GM19025 (cell line): ENCODE data around the gene ABCC9.

Source experiments
- ATAC-seq: cut with Tn5 transposase; IDR thresholded peaks from one replicate; pipeline ENCODE4 v1.9.1; 2021; ENCODE audit warnings: mild to moderate bottlenecking, low read depth, moderate library complexity; ENCODE audit not compliant: unreplicated experiment

The ABCC9 gene

DNA sequence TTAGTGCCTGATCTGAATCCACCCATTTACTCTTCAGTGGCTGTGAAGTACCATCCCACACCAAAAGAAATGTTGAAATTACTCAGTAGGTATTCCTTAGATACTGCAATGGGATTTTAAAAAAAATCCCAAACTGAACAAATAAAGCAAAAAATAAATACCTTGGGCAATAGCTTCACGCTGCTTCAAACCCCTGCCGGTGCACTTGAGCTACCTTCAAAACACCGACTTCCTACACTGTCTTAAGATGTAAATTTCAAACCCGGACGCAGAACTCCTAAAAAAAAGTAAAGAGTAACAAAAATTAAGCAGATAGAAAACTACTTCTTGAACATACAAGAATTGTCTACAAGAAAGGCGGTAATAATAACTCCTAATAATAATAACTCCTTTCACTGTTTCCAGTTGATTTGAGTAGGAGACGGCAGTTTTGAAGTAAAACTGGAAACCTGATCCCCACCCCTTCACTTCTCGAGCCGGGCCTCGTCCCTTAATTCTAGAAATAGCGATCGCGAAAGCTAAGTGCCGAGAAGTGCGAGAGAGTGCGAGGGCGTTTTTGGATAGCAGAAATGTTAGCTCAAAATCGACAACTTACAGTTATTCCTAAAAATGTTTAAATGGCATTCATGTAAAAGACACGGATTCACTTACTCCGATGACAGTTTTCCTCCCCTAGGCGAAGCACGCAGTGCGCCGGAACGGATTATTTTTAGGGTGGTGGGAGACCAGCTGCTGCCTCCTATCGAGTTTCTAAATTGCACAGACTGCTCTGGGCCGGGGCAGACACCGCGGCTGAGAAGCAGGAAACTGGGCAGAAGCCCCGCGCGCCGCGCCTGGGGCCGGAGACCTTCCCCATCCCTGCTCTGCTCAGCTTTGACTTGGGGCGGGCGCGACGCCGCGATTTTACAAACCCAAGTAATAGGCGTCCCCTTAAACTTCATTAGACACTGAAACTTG lies at the start of gene ABCC9:
ABCC9 (minus strand) TSS at position 878 of the 957 bp plus-strand sequence. CDS start 4,752 bp downstream, outside the sequence.
- ATAC-seq = peak; percentile 38

DNA sequence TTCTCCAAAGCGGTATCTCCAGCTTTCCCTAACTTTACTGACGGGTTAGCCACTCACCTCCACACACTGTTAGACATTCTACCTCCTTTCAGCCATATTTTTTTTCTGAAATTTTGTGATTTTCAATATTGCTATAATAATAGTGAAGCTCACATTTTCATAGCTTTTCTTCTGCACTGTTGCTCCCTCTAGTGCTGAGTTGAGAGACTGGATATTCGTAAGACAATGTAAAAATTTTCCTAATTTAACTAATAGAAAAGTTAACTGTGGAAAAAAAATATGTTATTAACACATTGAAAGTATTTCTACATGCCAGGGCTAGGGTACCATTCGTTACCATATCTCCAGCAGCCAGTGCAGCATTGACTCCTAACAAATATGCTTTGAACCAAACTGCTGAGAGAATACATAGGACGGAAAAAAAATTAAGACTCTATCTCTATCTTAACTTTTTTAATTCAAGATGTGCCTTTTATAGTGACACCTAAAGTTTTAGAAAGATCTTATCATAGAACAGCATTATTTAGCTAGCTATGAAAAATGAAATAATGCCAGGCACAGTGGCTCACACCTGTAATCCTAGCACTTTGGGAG lies 48.7 kb upstream of the ABCC9 start:
- ATAC-seq = no peak

DNA sequence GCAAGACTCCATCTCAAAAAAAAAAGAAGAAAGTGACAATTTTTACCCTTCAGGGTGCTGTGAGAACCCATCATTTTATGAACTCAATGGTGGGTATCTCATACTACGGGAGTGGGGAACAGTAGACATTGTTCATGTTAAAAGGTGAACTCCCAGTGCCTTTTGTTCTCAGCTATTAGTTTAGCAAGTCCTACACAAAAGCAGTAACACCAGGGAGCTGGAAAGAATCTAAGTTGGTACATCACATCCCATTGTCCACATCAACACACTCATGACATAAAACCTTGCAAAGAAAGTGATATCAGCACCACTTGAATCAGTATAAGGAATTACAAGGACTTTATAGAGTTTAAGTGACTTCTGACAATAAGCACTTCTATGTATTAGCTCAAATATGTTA lies 47.4 kb upstream of the ABCC9 start:
- no peak for ATAC-seq

DNA sequence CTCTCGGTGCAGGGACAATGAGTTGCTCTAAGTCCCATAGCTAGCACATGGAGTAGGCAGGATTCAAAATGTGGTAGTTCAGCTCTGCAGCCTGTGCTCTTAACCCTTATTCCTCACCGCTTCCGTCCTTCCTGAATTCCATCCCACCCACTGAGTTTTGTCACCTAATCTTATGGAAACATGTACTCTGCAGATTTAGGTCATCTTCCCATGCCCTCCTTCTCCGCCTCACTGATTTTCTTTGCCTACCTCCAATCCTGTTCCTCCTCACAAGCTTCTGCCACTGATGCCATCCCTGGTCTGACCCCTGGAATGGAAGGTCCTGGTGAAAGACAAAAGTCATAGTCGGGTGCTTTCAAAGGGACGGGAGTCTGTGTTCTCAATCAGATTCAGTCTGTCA lies 46.5 kb upstream of the ABCC9 start:
- no peak for ATAC-seq

DNA sequence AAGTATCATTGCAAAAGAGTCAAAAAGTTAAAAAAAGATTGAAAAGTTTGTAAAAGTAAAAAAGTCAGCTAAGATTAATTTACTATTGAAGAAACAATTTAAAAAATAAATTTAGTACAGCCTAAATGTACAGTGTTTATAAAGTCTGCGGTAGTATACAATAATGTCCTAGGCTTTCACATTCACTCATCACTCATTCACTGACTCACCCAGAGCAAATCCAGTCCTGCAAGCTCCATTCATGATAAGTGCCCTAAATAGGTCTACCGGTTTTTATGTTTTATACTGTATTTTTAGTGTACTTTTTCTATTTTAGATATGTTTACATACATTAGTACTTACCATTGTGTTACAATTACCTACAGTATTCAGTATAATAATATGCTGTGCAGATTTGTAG lies 43.9 kb upstream of the ABCC9 start:
- ATAC-seq = no peak

DNA sequence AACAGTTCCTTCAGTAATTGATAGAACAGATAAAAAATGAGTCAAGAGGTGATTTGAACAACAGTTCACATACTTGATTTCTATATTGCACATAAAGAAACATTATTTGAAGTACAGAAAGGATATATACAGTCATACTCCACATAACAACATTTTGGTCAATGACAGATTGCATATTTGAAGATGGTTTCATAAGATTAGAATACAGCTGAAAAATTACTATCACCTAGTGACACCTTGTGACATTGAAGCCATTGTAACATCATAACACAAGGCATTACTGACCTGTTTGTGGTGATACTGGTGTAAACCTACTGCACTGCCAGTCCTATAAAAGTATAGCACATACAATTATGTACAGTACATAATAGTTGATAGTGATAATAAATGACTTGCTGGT lies 43.1 kb upstream of the ABCC9 start:
- no peak for ATAC-seq

DNA sequence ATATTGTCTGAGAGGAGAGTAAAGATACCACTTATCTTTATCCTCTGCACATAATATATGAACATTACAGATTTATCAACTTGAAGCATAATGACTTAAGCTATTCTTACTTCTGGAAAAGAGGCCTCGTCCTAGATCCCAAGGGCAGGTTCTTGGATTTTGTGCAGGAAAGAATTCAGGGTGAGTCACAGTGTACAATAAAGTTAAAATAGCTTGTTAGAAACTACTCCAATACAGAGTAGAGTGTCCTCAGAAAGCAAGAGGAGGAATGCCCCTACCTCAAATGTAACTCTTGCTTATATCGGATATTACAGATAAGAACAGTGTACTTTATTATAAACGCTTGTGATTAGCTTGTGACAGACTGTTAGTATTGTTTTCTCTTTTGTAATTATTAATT lies 41.9 kb upstream of the ABCC9 start:
- ATAC-seq = no peak

DNA sequence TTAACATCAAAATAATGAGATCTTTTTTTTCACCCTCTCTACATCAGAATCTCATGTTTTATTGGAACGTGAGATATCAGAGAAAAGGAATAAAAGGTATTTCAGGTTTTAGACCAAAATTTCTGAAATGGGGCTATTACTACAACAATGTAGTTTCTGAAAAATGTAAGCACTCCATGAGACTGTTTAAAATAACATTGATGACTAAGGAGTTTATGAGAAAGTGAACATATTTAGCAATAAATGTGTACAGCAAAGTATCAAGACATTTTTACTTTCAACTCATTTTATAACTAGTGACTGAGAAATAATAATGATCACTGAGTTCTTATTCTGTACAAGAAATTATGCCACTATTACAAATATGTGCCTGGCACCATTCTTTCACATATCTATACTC lies 39.3 kb upstream of the ABCC9 start:
- ATAC-seq = no peak

DNA sequence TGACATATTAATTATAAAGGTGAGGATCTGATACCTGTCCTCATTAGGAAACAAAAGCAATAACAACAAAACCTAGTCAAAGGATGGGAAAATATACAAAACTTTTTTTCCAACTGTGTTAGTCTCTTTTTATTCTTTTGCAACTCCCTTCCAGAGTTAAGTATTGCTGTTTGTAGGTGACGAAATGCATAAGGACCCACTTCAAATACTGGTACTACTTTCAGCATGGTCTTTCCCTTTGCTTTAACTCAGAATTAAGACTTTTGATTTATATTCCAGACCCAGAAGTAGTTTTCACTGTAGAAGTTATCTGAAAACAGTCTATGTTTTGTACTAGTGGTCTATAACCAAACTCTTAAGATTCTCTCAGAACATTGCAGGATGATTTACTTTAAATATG lies 34.1 kb upstream of the ABCC9 start:
- no peak for ATAC-seq

DNA sequence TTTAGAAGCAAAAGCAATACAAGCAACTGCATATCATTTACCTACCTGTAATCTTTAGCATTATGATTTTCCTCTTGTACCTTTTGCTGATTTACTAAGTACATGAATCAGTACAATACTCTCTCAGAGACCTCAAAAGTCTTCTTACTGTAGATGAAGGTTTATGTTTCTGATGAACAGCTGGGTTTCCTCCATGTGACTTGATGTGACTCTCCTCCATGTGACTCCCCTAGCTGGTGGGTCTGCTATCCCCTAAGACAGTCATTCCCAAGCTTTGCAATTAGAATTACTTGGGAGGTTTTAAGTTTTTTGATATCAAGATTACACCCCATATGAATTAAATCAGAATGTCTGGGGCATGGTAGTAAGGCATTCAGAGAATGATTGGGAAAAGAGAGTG lies 32.0 kb upstream of the ABCC9 start:
- no peak for ATAC-seq

DNA sequence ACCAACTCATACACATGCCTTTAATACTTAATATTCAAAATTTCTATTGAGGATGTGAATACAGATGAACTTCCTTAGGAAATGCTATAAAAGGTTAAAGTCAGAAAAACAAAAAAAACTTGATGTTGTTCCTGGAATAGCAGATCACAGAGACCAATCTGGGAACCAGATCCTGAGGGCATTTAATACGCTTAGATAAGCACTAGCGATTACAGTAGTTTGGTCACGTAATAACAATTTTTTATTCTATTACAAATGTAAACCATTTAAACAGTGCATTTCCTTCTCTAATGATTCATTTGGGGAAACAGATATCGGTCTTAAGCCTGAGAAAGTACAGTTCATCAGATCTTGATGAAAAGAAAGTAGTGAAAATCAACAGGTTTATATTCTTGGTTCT lies 30.8 kb upstream of the ABCC9 start:
- ATAC-seq = no peak

DNA sequence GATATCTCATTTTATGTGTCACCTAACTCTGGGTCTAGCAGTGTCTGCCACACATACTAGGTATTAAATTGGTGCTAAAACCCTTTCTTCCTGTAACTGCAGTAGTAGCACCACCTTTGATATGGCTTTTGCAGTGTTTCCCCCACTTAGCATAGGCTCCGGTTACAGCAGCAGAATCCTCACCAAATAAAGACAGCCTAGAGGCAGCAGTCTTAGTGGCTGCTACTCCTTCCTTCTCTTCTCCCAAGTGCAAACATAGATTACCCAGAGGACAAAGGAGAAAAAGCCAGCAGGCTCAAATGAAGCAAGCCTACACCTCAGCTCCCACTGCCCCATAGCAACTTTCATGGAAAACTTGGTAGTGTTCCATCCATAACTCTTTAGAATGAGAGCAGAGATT lies 30.1 kb upstream of the ABCC9 start:
- no peak for ATAC-seq

DNA sequence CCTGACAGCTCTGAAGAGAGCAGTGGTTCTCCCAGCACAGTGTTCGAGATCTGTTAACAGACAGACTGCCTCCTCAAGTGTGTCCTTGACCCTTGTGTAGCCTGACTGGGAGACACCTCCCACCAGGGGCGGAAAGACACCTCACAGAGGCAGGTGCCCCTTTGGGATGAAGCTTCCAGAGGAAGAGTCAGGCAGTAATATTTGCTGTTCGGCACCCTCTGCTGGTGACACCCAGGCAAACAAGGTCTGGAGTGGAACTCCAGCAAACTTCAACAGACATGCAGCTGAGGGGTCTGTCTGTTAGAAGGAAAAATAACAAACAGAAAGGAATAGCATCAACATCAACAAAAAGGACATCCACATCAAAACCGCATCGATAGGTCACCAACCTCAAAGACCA lies 21.6 kb upstream of the ABCC9 start:
- no peak for ATAC-seq

DNA sequence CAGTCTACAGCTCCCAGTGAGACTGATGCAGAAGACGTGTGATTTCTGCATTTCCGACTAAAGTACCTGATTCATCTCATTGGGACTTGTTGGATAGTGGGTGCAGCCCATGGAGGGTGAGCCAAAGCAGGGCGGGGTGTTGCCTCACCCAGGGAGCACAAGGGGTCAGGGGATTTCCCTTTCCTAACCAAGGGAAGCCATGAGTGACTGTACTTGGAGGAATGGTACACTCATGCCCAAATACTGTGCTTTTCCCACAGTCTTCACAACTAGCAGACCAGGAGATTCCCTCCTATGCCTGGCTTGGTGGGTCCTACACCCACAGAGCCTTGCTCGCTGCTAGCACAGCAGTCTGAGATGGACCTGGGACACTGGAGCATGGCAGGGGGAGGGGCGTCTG lies 21.0 kb upstream of the ABCC9 start:
- ATAC-seq = no peak

DNA sequence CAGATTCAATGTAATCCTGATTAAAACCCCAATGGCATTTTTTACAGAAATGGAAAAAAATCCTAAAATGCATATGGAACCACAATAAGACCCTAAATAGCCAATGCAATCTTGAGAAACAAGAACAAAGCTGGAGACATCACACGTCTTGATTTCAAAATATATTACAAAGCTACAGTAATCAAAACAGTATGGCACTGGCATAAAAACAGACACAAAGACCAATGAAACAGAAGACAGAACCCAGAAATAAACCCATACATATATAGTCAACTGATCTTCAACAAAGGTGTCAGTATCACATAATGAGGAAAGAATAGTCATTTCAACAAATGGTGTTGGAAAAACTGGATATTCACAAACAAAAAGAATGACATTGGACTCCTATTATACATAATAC lies 9.4 kb upstream of the ABCC9 start:
- no peak for ATAC-seq

DNA sequence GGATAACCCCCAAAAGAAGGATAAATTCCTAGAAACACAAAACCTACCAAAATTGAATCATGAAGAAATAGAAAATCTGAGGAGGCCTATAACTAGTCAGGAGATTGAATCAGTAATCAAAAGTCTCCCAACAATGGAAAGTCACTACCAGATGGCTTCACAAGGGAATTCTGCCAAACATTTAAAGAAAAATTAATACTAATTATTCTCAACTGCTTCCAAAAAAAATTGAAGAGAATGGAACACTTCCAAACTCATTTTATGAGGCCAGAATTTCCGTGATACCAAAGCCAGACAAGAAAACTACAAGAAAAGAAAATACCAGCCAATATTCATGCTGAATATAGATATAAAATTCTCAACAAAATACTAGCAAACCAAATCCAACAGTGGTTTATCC lies 7.8 kb upstream of the ABCC9 start:
- ATAC-seq = no peak

DNA sequence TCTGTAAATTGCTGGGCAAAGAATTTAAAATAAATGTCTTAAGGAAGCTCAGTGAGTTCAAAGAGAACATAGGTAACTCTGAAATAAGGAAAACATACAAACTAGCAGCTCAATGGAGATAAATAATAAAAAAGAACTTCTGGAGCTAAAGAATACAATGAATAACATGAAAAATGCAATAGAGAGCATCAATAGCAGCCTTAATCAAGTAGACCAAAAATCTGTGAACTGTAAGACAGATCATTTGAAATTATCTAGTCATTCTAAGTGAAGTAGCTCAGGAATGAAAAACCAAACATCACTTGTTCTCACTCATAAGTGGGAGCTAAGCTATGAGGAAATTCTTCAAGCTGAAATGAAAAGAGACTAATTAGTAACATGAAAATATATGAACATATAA lies 5.8 kb upstream of the ABCC9 start:
- ATAC-seq = no peak

DNA sequence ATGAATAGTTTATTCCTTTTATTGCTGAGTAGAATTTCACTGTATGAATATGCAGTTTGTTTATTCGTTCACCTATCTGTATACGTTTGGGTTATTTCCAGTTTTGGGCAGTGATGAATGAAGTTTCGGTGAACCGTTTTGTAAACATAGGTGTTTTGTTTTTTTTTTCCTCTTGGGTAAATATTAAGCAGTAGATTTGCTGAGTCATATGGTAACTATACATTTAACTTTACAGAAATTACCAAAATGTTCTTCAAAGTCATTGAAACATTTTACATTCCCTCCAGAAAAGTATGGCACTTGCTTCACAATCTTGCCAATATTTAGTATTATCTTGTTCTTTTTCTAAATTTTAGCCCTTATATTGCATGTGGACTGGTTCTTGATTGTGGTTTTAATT lies 3.8 kb upstream of the ABCC9 start:
- ATAC-seq = no peak

DNA sequence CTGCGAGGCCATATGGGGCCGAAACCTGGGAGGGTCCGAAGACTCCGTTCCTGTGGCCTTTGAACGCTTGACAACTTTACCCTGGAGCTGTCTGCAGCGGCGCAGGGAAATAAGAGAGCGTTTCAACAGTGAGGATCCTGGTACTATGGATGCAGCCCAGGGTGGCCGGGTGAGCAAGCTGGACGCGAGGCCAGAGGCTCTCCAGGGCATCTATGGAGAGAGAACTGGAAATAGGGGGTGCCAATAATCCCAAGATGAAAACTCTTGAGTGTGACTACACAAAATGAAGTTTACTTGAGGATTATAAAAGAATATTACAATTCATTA lies 1.1 kb upstream of the ABCC9 start:
- ATAC-seq = no peak

DNA sequence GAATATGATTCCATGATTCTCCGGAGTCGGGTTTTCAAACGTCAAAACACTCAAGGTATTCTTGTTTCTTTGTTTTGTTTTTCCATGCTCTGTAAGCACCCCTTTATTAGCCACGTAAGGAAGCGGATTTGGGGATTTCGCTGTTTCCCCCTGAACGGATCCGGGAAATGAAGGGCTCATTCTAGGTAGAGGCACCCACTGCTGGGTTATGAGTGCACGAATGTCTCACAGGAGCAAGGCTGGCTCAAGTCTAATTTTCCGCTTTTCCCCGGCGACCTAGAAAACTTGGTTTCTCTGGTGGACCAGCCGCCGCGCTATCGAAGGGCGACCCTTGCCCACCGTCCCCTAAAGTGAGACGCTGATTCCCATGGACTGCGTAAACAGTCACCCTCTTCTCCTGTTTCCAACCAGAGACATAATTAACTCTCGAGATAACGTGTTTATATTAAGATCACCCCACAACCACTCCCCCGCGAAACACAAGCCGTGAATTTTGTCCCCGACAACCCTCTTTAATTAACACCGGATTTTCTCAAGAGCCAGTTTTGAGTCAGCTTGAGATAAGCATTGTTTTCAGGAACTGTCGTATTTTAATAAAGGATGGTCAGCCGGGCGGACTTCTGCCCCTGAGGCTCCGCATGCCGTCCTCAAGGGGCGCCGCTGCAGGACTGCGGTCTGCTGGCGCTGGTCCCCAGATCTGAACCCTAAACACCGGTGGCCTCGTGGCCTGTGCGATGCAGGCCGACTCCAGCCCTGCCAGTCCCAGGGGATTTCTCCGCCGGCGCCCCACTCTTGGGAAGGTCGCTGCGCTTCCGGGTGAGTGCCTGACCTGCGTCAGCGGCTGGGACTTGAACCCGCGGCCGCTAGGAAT lies 515 bp upstream of the ABCC9 start:
- ATAC-seq = no peak

DNA sequence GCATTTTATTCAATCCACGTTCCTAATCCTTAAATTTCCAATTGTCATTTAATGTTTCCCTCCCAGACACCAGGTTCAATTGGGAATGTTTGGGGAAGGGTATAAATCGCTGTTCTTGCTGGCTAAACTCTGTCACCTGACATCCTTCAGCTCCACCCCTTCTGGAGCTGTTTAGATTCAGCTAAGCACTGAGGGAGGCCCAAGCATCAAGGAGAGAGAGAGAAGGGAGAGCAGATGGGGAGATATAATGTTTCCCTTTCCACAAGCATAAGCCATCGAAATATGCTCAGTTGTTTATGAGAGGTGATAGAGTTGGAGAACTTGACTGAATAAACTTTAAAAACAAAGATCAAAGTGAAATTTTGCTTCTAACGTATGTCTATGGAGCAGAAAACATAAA lies 1.8 kb downstream of the ABCC9 start:
- no peak for ATAC-seq
